Measurements from ENCODE around the gene NDUFB2.

Gene NDUFB2

DNA sequence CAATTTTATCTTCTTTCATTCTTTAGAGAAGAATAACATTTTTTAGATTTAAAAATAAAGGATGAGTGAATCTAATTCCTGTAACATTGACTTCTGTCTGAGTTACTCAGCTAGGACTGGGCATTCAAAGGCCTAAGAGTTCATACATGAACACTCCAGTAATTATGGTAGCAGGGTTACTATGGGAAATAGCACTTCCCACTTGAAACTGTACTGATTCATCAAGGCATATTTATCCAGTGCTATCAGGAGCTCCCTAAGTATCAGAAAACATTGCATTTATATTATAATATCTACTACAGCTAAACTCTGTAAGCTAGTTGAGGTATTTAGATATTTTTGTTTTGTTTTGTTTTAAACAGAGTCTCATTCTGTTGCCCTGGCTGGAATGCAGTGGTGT lies 41.8 kb downstream of the NDUFB2 start:
- TF ChIP-seq TAF1 (IDR thresholded peaks at IDR 0.05; ENCODE audit: borderline replicate concordance, insufficient read depth, low read length) (no peak), FOXP2 (optimal IDR thresholded peaks at IDR 0.05; ENCODE audit: borderline replicate concordance, extremely low read depth, extremely low read length, insufficient read depth) (no peak), SIN3A (IDR thresholded peaks at IDR 0.05; ENCODE audit: borderline replicate concordance, insufficient read depth, low read length) (no peak), POLR2AphosphoS5 (IDR thresholded peaks at IDR 0.05; ENCODE audit: low read depth, low read length) (no peak)
- TF ChIP-seq, protein P1, sequence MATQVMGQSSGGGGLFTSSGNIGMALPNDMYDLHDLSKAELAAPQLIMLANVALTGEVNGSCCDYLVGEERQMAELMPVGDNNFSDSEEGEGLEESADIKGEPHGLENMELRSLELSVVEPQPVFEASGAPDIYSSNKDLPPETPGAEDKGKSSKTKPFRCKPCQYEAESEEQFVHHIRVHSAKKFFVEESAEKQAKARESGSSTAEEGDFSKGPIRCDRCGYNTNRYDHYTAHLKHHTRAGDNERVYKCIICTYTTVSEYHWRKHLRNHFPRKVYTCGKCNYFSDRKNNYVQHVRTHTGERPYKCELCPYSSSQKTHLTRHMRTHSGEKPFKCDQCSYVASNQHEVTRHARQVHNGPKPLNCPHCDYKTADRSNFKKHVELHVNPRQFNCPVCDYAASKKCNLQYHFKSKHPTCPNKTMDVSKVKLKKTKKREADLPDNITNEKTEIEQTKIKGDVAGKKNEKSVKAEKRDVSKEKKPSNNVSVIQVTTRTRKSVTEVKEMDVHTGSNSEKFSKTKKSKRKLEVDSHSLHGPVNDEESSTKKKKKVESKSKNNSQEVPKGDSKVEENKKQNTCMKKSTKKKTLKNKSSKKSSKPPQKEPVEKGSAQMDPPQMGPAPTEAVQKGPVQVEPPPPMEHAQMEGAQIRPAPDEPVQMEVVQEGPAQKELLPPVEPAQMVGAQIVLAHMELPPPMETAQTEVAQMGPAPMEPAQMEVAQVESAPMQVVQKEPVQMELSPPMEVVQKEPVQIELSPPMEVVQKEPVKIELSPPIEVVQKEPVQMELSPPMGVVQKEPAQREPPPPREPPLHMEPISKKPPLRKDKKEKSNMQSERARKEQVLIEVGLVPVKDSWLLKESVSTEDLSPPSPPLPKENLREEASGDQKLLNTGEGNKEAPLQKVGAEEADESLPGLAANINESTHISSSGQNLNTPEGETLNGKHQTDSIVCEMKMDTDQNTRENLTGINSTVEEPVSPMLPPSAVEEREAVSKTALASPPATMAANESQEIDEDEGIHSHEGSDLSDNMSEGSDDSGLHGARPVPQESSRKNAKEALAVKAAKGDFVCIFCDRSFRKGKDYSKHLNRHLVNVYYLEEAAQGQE (IDR thresholded peaks at IDR 0.05; ENCODE audit: insufficient read depth in 1 of 2, low read depth in 2 of 2, low read length in 2 of 2) = no peak

GRCh38 chr7:140744005-140744404 lies 47.5 kb downstream of the NDUFB2 start:
- TF ChIP-seq SIN3A (IDR thresholded peaks at IDR 0.05; ENCODE audit: borderline replicate concordance, insufficient read depth, low read length) = no peak
- no peak for TF ChIP-seq POLR2AphosphoS5 (IDR thresholded peaks at IDR 0.05; ENCODE audit: low read depth, low read length)
- no peak for TF ChIP-seq FOXP2 (optimal IDR thresholded peaks at IDR 0.05; ENCODE audit: borderline replicate concordance, extremely low read depth, extremely low read length, insufficient read depth)
- TF ChIP-seq, protein P1 (IDR thresholded peaks at IDR 0.05; ENCODE audit: insufficient read depth in 1 of 2, low read depth in 2 of 2, low read length in 2 of 2) = no peak

DNA sequence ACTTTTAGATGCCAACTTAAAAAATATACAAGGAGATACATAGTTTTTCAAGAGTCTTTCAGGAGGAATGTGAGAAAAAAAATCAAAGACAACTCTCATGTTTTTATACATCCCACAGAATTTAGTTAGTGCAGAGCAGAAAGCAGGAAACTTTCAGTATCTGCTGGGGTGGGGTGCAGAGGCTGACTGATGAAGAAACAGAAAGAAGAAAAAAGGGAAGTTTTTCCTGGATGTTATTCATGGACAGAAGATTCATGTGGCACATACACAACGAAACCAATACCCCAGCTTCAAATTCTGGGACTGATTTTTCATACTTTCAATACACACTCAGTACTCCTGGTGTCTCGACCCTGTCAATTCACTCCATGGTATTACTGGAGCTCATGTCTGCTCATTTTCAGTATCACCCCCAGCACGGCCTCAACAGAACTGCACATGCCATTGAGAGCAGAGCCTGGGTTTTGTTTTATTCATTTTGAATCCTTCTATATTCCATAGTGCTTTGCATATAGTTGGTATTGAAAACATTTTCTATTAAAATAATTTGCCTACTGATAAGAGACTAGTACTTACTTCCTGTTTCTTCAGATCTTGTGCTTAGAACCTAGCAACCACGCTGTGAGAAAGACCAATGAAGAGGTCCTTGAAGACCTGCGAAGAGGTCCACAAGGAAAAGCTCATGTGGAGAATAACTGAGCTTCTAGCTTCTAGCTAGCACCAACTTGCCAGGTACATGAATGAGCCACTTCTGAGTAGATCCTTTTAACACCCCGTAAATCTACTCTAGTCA lies 49.0 kb downstream of the NDUFB2 start:
- TF ChIP-seq, protein P1 (IDR thresholded peaks at IDR 0.05; ENCODE audit: insufficient read depth in 1 of 2, low read depth in 2 of 2, low read length in 2 of 2) = no peak
- TF ChIP-seq TAF1 (IDR thresholded peaks at IDR 0.05; ENCODE audit: borderline replicate concordance, insufficient read depth, low read length) (no peak), POLR2AphosphoS5 (IDR thresholded peaks at IDR 0.05; ENCODE audit: low read depth, low read length) (no peak), SIN3A (IDR thresholded peaks at IDR 0.05; ENCODE audit: borderline replicate concordance, insufficient read depth, low read length) (no peak), FOXP2 (optimal IDR thresholded peaks at IDR 0.05; ENCODE audit: borderline replicate concordance, extremely low read depth, extremely low read length, insufficient read depth) (no peak)

- TF ChIP-seq, protein P1 (IDR thresholded peaks at IDR 0.05; ENCODE audit: insufficient read depth in 1 of 2, low read depth in 2 of 2, low read length in 2 of 2) = no peak
- TF ChIP-seq SIN3A (IDR thresholded peaks at IDR 0.05; ENCODE audit: borderline replicate concordance, insufficient read depth, low read length) (no peak), POLR2AphosphoS5 (IDR thresholded peaks at IDR 0.05; ENCODE audit: low read depth, low read length) (no peak), FOXP2 (optimal IDR thresholded peaks at IDR 0.05; ENCODE audit: borderline replicate concordance, extremely low read depth, extremely low read length, insufficient read depth) (no peak), TAF1 (IDR thresholded peaks at IDR 0.05; ENCODE audit: borderline replicate concordance, insufficient read depth, low read length) (no peak)
Measured at GRCh38 chr7:140746751-140747150, 50.2 kb downstream of the NDUFB2 start.

All from PFSK-1 (cell line).